Omental fat pad (tissue), 4 donors: Measurements from ENCODE around the gene ITGB7. TPM values are rescaled to one million over a fixed set of nuclear protein-coding genes. Genes with fewer than 3 reads are reported as not detected.
A peak's percentile ranks its signal among the peaks of the same experiment; 100 is the strongest.
"Not testable (repeated sequence)": the region's sequence is repeated elsewhere in the genome, so short reads cannot be mapped to it uniquely, and the experiment has no call there.

Experiments
- ATAC-seq: fragments of 150-250 bp; one replicate; pipeline ENCODE4 v1.9.1; 2016; ENCODE audit warnings: mild to moderate bottlenecking, moderate library complexity; ENCODE audit not compliant: low FRiP score
- DNase-seq: peaks from one replicate; pipeline ENCODE4 v3.0.0-alpha.2; 2019; ENCODE audit warnings: low spot score
- CTCF ChIP-seq, 3 donors: fragments of 450-650 bp; IDR thresholded peaks; one replicate each; pipeline ENCODE4 v1.5.1; 2016 to 2017; ENCODE audit warnings: antibody characterized with exemption in 3 of 3, mild to moderate bottlenecking in 3 of 3, moderate library complexity in 2 of 3
- total RNA-seq, 4 donors: library from RNA; depleted of rRNA; stranded (reverse); fragments of >200 nt; gene quantifications; one replicate each; pipeline ENCODE4 v1.1.0, GENCODE V29; 2016

The ITGB7 gene
- total RNA-seq, 4 donors from 2014 or later = 1.1 to 2.8 (median 1.9) TPM

GRCh38 chr12:53184828-53185227 is 22.2 kb downstream of the ITGB7 start:
- ATAC-seq (no peak), DNase-seq (no peak)
- TF ChIP-seq CTCF (IDR thresholded peaks at IDR 0.05) = no peak

- no peak for TF ChIP-seq CTCF (IDR thresholded peaks at IDR 0.05)
- ATAC-seq (no peak), DNase-seq (no peak)
Observed at GRCh38 chr12:53182903-53183302, 24.1 kb downstream of the ITGB7 start.

- no peak for TF ChIP-seq CTCF (IDR thresholded peaks at IDR 0.05)
- no peak for DNase-seq
- ATAC-seq = no peak
Observed at GRCh38 chr12:53181935-53182334, 25.1 kb downstream of the ITGB7 start.

GRCh38 chr12:53180931-53181645 is 26.0 kb downstream of the ITGB7 start:
- ATAC-seq (peak; percentile 67), DNase-seq (no peak)
- TF ChIP-seq CTCF (IDR thresholded peaks at IDR 0.05) = no peak

- DNase-seq = peak; percentile 81
- no peak for TF ChIP-seq CTCF (IDR thresholded peaks at IDR 0.05)
- ATAC-seq = peak; percentile 98
Observed at GRCh38 chr12:53180220-53180930, 26.7 kb downstream of the ITGB7 start, which contains the start of the genes CSAD and ZNF740. Gene CSAD (minus strand): TSS chr12:53180925. CDS start chr12:53173470, 7,455 bp downstream. Gene ZNF740 (plus strand): TSS chr12:53180722. CDS start chr12:53181984, 1,262 bp downstream.

- no peak for DNase-seq
- peak; percentile 13 for ATAC-seq
- TF ChIP-seq CTCF (IDR thresholded peaks at IDR 0.05) = no peak
Observed at GRCh38 chr12:53179687-53180219, 27.3 kb downstream of the ITGB7 start.

GRCh38 chr12:53178803-53179202 is 28.2 kb downstream of the ITGB7 start:
- DNase-seq, ATAC-seq: not testable (repeated sequence)

- not testable (repeated sequence) for ATAC-seq, DNase-seq
Observed at GRCh38 chr12:53177447-53177846, 29.6 kb downstream of the ITGB7 start.
